DND-41 (cell line): Measurements from ENCODE around the gene SYF2.

Source experiments
- ATAC-seq: fragments of 200-7000 bp; cut with Tn5 transposase; 3 replicates; pipeline ENCODE4 v1.9.1; 2021; ENCODE audit warnings: low read depth; ENCODE audit not compliant: insufficient read depth
- DNase-seq: peaks from one replicate; pipeline ENCODE4 v3.0.0-alpha.2; 2020
- H2AFZ ChIP-seq: 2 replicates; pipeline ENCODE4 v1.6.0; 2012; ENCODE audit warnings: low read depth, low read length
- H3K27ac ChIP-seq: 2 replicates; pipeline ENCODE4 v1.5.1; 2012; ENCODE audit warnings: low read length, inconsistent platforms
- H3K27me3 ChIP-seq: fragments of 200-600 bp; sonication (generic); 2 replicates; pipeline ENCODE4 v1.6.0; 2012; ENCODE audit warnings: low read length, mild to moderate bottlenecking, inconsistent platforms; ENCODE audit not compliant: insufficient read depth, poor library complexity
- H3K36me3 ChIP-seq: 2 replicates; pipeline ENCODE4 v1.5.1; 2012; ENCODE audit warnings: low read length, inconsistent platforms; ENCODE audit not compliant: insufficient read depth
- H3K4me1 ChIP-seq: 2 replicates; pipeline ENCODE4 v1.5.1; 2012; ENCODE audit warnings: mild to moderate bottlenecking, low read length; ENCODE audit not compliant: insufficient read depth
- H3K4me2 ChIP-seq: 2 replicates; pipeline ENCODE4 v1.6.0; 2012; ENCODE audit warnings: mild to moderate bottlenecking, moderate library complexity, low read length, inconsistent platforms; ENCODE audit not compliant: insufficient read depth
- H3K4me3 ChIP-seq, 2 experiments: fragments of 200-600 bp in 1 of 2; shearing (Covaris generic) in 1 of 2; 2 replicates each; pipeline ENCODE4 v1.5.1; 2012 to 2016; ENCODE audit warnings: inconsistent platforms in 2 of 2, low read length in 2 of 2, mild to moderate bottlenecking in 2 of 2, low read depth in 1 of 2, moderate library complexity in 1 of 2
- H3K79me2 ChIP-seq: 2 replicates; pipeline ENCODE4 v1.6.0; 2012; ENCODE audit warnings: low read length, inconsistent platforms; ENCODE audit not compliant: insufficient read depth
- H3K9ac ChIP-seq: 2 replicates; pipeline ENCODE4 v1.6.0; 2012; ENCODE audit warnings: low read depth, mild to moderate bottlenecking, inconsistent platforms, low read length, moderate library complexity
- H3K9me3 ChIP-seq: 2 replicates; pipeline ENCODE4 v1.5.1; 2012; ENCODE audit warnings: low read length, moderate library complexity, mild to moderate bottlenecking, inconsistent platforms; ENCODE audit not compliant: insufficient read depth, severe bottlenecking
- H4K20me1 ChIP-seq: 2 replicates; pipeline ENCODE4 v1.6.0; 2012; ENCODE audit warnings: low read length; ENCODE audit not compliant: insufficient read depth
- CTCF ChIP-seq: IDR thresholded peaks from 2 replicates; pipeline ENCODE4 v1.5.1; 2012; ENCODE audit warnings: borderline replicate concordance, low read length, moderate library complexity, mild to moderate bottlenecking; ENCODE audit not compliant: poor library complexity, severe bottlenecking; ENCODE audit errors: extremely low read depth
- EZH2 ChIP-seq: IDR thresholded peaks from 3 replicates; pipeline ENCODE4 v1.6.1; 2012; ENCODE audit warnings: borderline replicate concordance, low read depth, mild to moderate bottlenecking, moderate library complexity, low read length, inconsistent platforms; ENCODE audit not compliant: severe bottlenecking

Gene SYF2

GRCh38 chr1:25232866-25233784 is 823 bp upstream of the SYF2 start:
- Histone ChIP-seq H3K9me3 (no peaks in the 10 kb centered on the region), H3K79me2 (peaks cover 49% of the 10 kb centered on the region), H3K4me1 (peaks cover 29% of the 10 kb centered on the region), H3K27ac (peak overlapping the region; percentile 92), H3K4me3 (peak overlapping the region; percentile 70 to 92), H3K4me2 (peak overlapping the region; percentile 81), H2AFZ (peak overlapping the region; percentile 85), H3K27me3 (no peaks in the 10 kb centered on the region), H4K20me1 (no peaks in the 10 kb centered on the region; the same call in 1 of the 2 replicates), H3K9ac (peak overlapping the region; percentile 80), H3K36me3 (peaks cover 31% of the 10 kb centered on the region)
- ATAC-seq (peak; percentile 55), DNase-seq (peak; percentile 64)
- TF ChIP-seq CTCF: no peak
- TF ChIP-seq EZH2: no peak

GRCh38 chr1:25223471-25223870 is 8.8 kb downstream of the SYF2 start:
- no peak for DNase-seq
- Histone ChIP-seq H2AFZ (no peak overlapping the region), H3K4me1 (no peaks in the 10 kb centered on the region), H3K36me3 (peaks cover 66% of the 10 kb centered on the region), H3K27ac (no peak overlapping the region), H3K9ac (no peak overlapping the region), H3K9me3 (no peaks in the 10 kb centered on the region), H3K79me2 (no peaks in the 10 kb centered on the region), H3K4me3 (no peak overlapping the region), H3K27me3 (no peaks in the 10 kb centered on the region), H4K20me1 (no peaks in the 10 kb centered on the region), H3K4me2 (no peak overlapping the region)
- TF ChIP-seq EZH2: no peak
- no peak for ATAC-seq

- Histone ChIP-seq H3K4me1 (no peaks in the 10 kb centered on the region), H3K9ac (no peak overlapping the region), H2AFZ (no peak overlapping the region), H3K79me2 (no peaks in the 10 kb centered on the region), H3K9me3 (no peaks in the 10 kb centered on the region), H3K4me3 (no peak overlapping the region), H3K36me3 (peaks cover 58% of the 10 kb centered on the region), H3K27me3 (no peaks in the 10 kb centered on the region), H3K4me2 (no peak overlapping the region), H3K27ac (no peak overlapping the region), H4K20me1 (no peaks in the 10 kb centered on the region)
- DNase-seq (no peak), ATAC-seq (no peak)
- TF ChIP-seq EZH2: no peak
Measured at GRCh38 chr1:25222606-25223005, 9.7 kb downstream of the SYF2 start.

GRCh38 chr1:25220666-25221065 is 11.6 kb downstream of the SYF2 start:
- no peak overlapping the region for H3K4me2 ChIP-seq
- H3K27me3 ChIP-seq: no peaks in the 10 kb centered on the region

More at GRCh38 chr1:25220666-25221065, 11.6 kb downstream of the SYF2 start:
- TF ChIP-seq EZH2: no peak
- no peak for TF ChIP-seq CTCF
- no peaks in the 10 kb centered on the region for H3K9me3 ChIP-seq
- peaks cover 41% of the 10 kb centered on the region for H3K36me3 ChIP-seq
- no peaks in the 10 kb centered on the region for H3K79me2 ChIP-seq
- H3K27ac ChIP-seq: no peak overlapping the region
- ATAC-seq (no peak), DNase-seq (no peak)
- no peaks in the 10 kb centered on the region for H3K4me1 ChIP-seq
- H4K20me1 ChIP-seq: no peaks in the 10 kb centered on the region
- H3K4me3 ChIP-seq: no peak overlapping the region
- H2AFZ ChIP-seq: no peak overlapping the region
- H3K9ac ChIP-seq: no peak overlapping the region
